Effector memory CD4-positive, alpha-beta T cell (primary cell): ENCODE data around the gene DMTF1.
"Not testable (repeated sequence)": the region's sequence is repeated elsewhere in the genome, so short reads cannot be mapped to it uniquely, and the experiment has no call there.

Experiments used
- DNase-seq, 3 donors: peaks; one replicate each; pipeline ENCODE4 v3.0.0-alpha.2; 2020
- H3K27ac ChIP-seq: 2 replicates; pipeline ENCODE4 v1.7.0; 2013; ENCODE audit warnings: mild to moderate bottlenecking, low read length, moderate library complexity; ENCODE audit not compliant: insufficient read depth, poor library complexity, severe bottlenecking
- H3K27me3 ChIP-seq: replicated peaks from 2 replicates; pipeline ENCODE4 v1.7.0; 2013; ENCODE audit warnings: mild to moderate bottlenecking, low read length; ENCODE audit not compliant: insufficient read depth, control insufficient read depth, poor library complexity, severe bottlenecking
- H3K36me3 ChIP-seq: 2 replicates; pipeline ENCODE4 v1.7.0; 2013; ENCODE audit warnings: mild to moderate bottlenecking, low read length, moderate library complexity; ENCODE audit not compliant: control insufficient read depth, insufficient read depth
- H3K4me1 ChIP-seq: 2 replicates; pipeline ENCODE4 v1.7.0; 2013; ENCODE audit warnings: low read length, mild to moderate bottlenecking; ENCODE audit not compliant: control insufficient read depth, insufficient read depth, poor library complexity, severe bottlenecking
- H3K4me3 ChIP-seq: 2 replicates; pipeline ENCODE4 v1.7.0; 2013; ENCODE audit warnings: low read length, low read depth, mild to moderate bottlenecking; ENCODE audit not compliant: insufficient read depth, poor library complexity, severe bottlenecking
- H3K9me3 ChIP-seq: 2 replicates; pipeline ENCODE4 v1.7.0; 2013; ENCODE audit warnings: mild to moderate bottlenecking, low read length, moderate library complexity; ENCODE audit not compliant: control insufficient read depth

The DMTF1 gene

GRCh38 chr7:87205701-87206100 is 53.4 kb downstream of the DMTF1 start:
- not testable (repeated sequence) for H3K27me3 ChIP-seq, H3K4me1 ChIP-seq, DNase-seq, H3K27ac ChIP-seq, H3K4me3 ChIP-seq, H3K9me3 ChIP-seq
- H3K36me3 ChIP-seq: peaks cover 12% of the 10 kb centered on the region

DNA sequence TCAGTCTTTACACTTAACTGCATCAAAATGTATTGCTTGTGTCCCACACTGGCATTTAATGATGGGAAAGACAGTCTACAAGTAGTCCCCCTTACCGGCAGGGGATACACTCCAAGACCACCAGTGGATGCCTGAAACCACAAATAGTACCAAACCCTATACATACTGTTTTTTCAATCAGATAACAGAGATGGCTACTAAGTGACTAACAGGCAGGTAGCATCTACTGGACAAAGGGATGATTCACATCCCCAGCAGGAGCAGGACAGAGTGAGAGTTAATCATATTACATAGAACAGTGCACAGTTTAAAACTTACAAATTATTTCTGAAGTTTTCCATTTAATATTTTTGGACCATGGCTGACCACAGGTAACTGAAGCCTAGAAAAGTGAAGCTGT is 54.1 kb downstream of the DMTF1 start:
- Histone ChIP-seq H3K4me1 (peaks cover 14% of the 10 kb centered on the region), H3K27me3 (no peaks in the 10 kb centered on the region), H3K9me3 (peaks cover 8% of the 10 kb centered on the region), H3K36me3 (peaks cover 12% of the 10 kb centered on the region), H3K27ac (no peak overlapping the region), H3K4me3 (no peak overlapping the region)
- no peak for DNase-seq

- no peak for DNase-seq
- Histone ChIP-seq H3K27ac (no peak overlapping the region), H3K4me1 (peaks cover 43% of the 10 kb centered on the region), H3K36me3 (peaks cover 12% of the 10 kb centered on the region), H3K9me3 (peaks cover 8% of the 10 kb centered on the region), H3K27me3 (no peaks in the 10 kb centered on the region), H3K4me3 (no peak overlapping the region)
Measured at GRCh38 chr7:87209295-87209924, 57.2 kb downstream of the DMTF1 start.

DNA sequence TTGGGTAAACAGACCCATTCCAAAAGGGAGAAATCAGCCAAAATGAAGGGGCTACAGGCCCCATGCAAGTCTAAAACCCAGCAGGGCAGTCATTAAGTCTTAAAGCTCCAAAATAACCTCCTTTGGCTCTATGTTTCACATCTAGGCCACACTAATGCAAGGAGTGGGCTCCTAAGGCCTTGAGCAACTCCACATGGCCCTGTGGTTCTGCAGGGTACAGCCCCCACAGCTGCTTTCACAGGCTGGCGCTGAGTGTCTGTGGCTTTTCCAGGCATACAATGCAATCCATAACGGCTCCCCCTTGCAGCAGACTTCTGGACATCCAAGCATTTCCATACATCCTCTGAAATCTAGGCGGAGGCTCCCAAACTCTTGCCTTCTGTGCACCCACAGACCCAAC is 58.3 kb downstream of the DMTF1 start:
- H3K4me1 ChIP-seq: peaks cover 52% of the 10 kb centered on the region
- no peak overlapping the region for H3K4me3 ChIP-seq
- H3K27ac ChIP-seq: no peak overlapping the region

DNA sequence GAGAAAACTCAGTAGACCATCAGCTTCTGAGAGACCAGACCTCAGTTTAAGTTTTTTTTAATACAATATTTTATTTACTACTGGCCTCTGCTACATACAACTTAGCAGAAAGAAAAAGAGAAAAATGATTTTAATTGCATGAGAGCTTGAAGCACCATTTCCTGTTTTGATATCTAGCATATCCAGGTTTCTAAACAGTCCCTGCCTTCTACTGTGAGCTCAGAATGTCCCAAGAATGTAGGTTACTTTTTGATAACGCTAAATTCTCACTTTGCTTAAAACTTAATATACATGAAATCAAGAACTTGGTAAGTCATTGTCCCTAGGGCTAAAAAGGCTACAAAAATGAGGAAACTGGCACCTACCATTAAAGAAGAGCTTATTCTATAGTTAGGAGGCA is 60.2 kb downstream of the DMTF1 start:
- H3K4me3 ChIP-seq: peak overlapping the region; percentile 11
- no peaks in the 10 kb centered on the region for H3K9me3 ChIP-seq
- no peak for DNase-seq
- H3K36me3 ChIP-seq: no peaks in the 10 kb centered on the region
- peaks cover 67% of the 10 kb centered on the region for H3K4me1 ChIP-seq
- peak overlapping the region; percentile 27 for H3K27ac ChIP-seq
- no peaks in the 10 kb centered on the region for H3K27me3 ChIP-seq

More for the DNA sequence above, 58.3 kb downstream of the DMTF1 start:
- Histone ChIP-seq H3K27me3 (no peaks in the 10 kb centered on the region), H3K9me3 (no peaks in the 10 kb centered on the region), H3K36me3 (peaks cover 12% of the 10 kb centered on the region)
- no peak for DNase-seq

GRCh38 chr7:87213252-87213651 is 61.0 kb downstream of the DMTF1 start:
- no peak for DNase-seq
- Histone ChIP-seq H3K4me3 (peak overlapping the region; percentile 11), H3K4me1 (peaks cover 75% of the 10 kb centered on the region), H3K27me3 (no peaks in the 10 kb centered on the region), H3K36me3 (no peaks in the 10 kb centered on the region), H3K9me3 (no peaks in the 10 kb centered on the region), H3K27ac (no peak overlapping the region)

GRCh38 chr7:87213811-87214210 is 61.6 kb downstream of the DMTF1 start:
- H3K4me1 ChIP-seq: peaks cover 75% of the 10 kb centered on the region

GRCh38 chr7:87215046-87215445 is 62.8 kb downstream of the DMTF1 start:
- H3K4me3 ChIP-seq: no peak overlapping the region
- H3K9me3 ChIP-seq: no peaks in the 10 kb centered on the region
- H3K27ac ChIP-seq: no peak overlapping the region
- no peak for DNase-seq
- H3K27me3 ChIP-seq: no peaks in the 10 kb centered on the region
- H3K4me1 ChIP-seq: peaks cover 69% of the 10 kb centered on the region
- no peaks in the 10 kb centered on the region for H3K36me3 ChIP-seq

More at GRCh38 chr7:87213811-87214210, 61.6 kb downstream of the DMTF1 start:
- H3K27me3 ChIP-seq: no peaks in the 10 kb centered on the region
- H3K27ac ChIP-seq: no peak overlapping the region
- no peaks in the 10 kb centered on the region for H3K9me3 ChIP-seq
- no peak for DNase-seq
- H3K36me3 ChIP-seq: no peaks in the 10 kb centered on the region
- H3K4me3 ChIP-seq: no peak overlapping the region

DNA sequence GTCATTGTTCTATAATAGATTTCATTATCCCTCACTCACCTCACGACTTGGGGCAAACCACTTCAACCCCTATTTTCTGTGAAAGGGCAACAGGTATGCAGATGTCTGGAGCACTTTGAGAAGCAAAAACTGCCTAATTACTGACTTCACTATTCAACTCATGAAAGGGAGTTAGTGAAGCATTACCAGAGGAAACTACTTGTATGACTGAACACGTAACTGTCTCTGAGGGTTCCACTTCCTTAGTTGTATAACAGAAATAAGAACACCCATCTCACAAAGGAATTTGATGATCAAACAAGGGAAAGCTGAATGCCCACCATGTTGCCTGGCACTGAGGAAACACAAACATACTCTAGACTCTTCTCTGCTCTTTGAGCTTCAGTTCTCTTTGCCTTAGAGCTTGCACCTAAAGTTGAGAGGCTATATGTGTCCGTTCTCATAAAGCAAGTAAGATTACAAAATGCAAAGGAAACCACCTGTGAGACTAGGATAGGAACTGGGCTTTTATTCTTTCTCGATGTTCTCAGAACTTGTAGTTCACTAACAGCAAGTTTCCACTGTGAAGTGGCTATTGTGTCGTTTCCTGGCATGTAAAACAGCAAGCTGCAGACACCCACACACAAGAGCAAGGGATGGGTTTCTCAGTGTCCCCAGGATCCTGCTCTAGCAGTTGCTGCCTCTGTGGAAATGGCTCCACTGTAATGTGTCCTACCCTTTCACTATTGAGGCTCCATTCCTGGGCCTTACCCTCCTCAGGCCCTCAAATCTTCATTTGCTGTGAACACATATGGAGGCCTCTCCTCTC is 64.7 kb downstream of the DMTF1 start:
- DNase-seq: no peak
- Histone ChIP-seq H3K4me1 (peaks cover 60% of the 10 kb centered on the region), H3K27me3 (no peaks in the 10 kb centered on the region), H3K4me3 (peak overlapping the region; percentile 97), H3K27ac (peak overlapping the region; percentile 95), H3K9me3 (no peaks in the 10 kb centered on the region), H3K36me3 (no peaks in the 10 kb centered on the region)

DNA sequence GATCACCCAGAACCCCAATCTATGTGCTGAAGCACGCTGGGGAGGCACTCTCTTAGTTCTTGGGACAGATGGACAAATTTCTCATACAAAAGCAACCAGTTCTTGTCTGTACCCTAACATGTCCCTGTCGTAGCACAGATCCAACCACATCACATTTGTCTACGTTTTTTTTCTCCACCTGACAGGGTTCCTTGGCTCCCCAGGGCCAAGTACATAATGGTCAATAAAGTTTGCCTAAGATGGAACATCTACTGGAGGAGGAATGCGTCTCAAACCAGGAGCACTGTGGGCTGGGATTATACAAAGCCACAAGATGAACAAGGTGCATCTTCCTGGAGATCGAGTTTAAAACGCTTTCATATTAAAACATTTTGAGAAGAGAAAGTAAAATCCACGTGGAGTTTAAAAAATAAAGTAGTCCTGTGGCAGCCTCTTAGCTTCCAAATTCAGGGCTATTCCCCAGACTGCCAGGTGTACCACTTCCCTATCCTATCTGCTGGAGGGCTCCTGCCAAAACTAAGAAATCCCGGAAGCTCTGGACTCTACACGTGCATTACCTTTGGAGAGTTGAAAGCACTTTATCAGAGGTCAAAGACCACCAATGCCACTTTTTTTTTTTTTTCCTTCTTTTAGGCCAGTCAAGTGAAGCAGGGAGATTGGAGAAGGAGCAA is 65.9 kb downstream of the DMTF1 start:
- no peak for DNase-seq
- no peaks in the 10 kb centered on the region for H3K27me3 ChIP-seq
- H3K27ac ChIP-seq: peak overlapping the region; percentile 95
- H3K4me1 ChIP-seq: peaks cover 49% of the 10 kb centered on the region
- H3K4me3 ChIP-seq: peak overlapping the region; percentile 97
- no peaks in the 10 kb centered on the region for H3K36me3 ChIP-seq
- H3K9me3 ChIP-seq: no peaks in the 10 kb centered on the region
